ENCODE data around the gene ZIM2.

ZIM2 gene

GRCh38 chr19:56874530-56874929, 34.0 kb upstream of the ZIM2 start:
- Histone ChIP-seq H3K4me3 (ENCODE audit: low read depth, low read length) (no peak overlapping the region), H3K4me1 (ENCODE audit: control insufficient read depth, insufficient read depth, low read length) (no peaks in the 10 kb centered on the region), H3K9me3 (ENCODE audit: control insufficient read depth, insufficient read depth, low read depth, low read length) (no peaks in the 10 kb centered on the region; the same call in 1 of the 2 replicates), H3K27ac (ENCODE audit: extremely low read depth, low read depth, low read length) (no peak overlapping the region), H3K36me3 (ENCODE audit: control insufficient read depth in 2 of 2, insufficient read depth in 1 of 2, low read length in 2 of 2) (no peaks in the 10 kb centered on the region)
- CTCF ChIA-PET = no interaction called here
- no peak for TF ChIP-seq HOXD13 (CRISPR knock-in tag; IDR thresholded peaks at IDR 0.05; ENCODE audit: borderline replicate concordance)
- no peak for TF ChIP-seq ZNF747 (tag by site-specific recombination; IDR thresholded peaks at IDR 0.05)
- TF ChIP-seq GLIS2 (tag by site-specific recombination; IDR thresholded peaks at IDR 0.05) = no peak
- no peak for TF ChIP-seq ZXDB (tag by site-specific recombination; IDR thresholded peaks at IDR 0.05)
- no peak for TF ChIP-seq MYNN (tag by site-specific recombination; IDR thresholded peaks at IDR 0.05; ENCODE audit: borderline replicate concordance)
- no peak for TF ChIP-seq KLF10 (tag by site-specific recombination; IDR thresholded peaks at IDR 0.05)
- no peak for TF ChIP-seq GLI4 (tag by site-specific recombination; IDR thresholded peaks at IDR 0.05)
- no peak for TF ChIP-seq TCF7L2 (IDR thresholded peaks at IDR 0.05; ENCODE audit: borderline replicate concordance, low read depth, low read length)
- TF ChIP-seq ZNF169 (tag by site-specific recombination; IDR thresholded peaks at IDR 0.05) = no peak
- no peak for TF ChIP-seq ZFP41 (tag by site-specific recombination; IDR thresholded peaks at IDR 0.05; ENCODE audit: borderline replicate concordance)
- no peak for TF ChIP-seq ZNF140 (tag by site-specific recombination; IDR thresholded peaks at IDR 0.05)
- TF ChIP-seq ZBTB7A (tag by site-specific recombination; IDR thresholded peaks at IDR 0.05; ENCODE audit: low read depth) = no peak
- no peak for TF ChIP-seq ZNF571 (tag by site-specific recombination; IDR thresholded peaks at IDR 0.05)
- no peak for TF ChIP-seq ZNF513 (tag by site-specific recombination; IDR thresholded peaks at IDR 0.05)
- no peak for TF ChIP-seq ZNF239 (tag by site-specific recombination; IDR thresholded peaks at IDR 0.05)
- POLR2A ChIA-PET = no interaction called here

GRCh38 chr19:56873493-56873892, 33.0 kb upstream of the ZIM2 start:
- Histone ChIP-seq H3K27ac (ENCODE audit: extremely low read depth, low read depth, low read length) (no peak overlapping the region), H3K4me3 (ENCODE audit: low read depth, low read length) (no peak overlapping the region), H3K9me3 (ENCODE audit: control insufficient read depth, insufficient read depth, low read depth, low read length) (no peaks in the 10 kb centered on the region; the same call in 1 of the 2 replicates), H3K36me3 (ENCODE audit: control insufficient read depth in 2 of 2, insufficient read depth in 1 of 2, low read length in 2 of 2) (no peaks in the 10 kb centered on the region), H3K4me1 (ENCODE audit: control insufficient read depth, insufficient read depth, low read length) (no peaks in the 10 kb centered on the region)
- no peak for TF ChIP-seq ZNF677 (tag by site-specific recombination; IDR thresholded peaks at IDR 0.05)
- CTCF ChIA-PET = no interaction called here
- POLR2A ChIA-PET = no interaction called here

GRCh38 chr19:56869886-56870285, 29.4 kb upstream of the ZIM2 start:
- TF ChIP-seq ZNF112 (tag by site-specific recombination; IDR thresholded peaks at IDR 0.05) (no peak), KLF16 (tag by site-specific recombination; IDR thresholded peaks at IDR 0.05) (no peak), ZNF677 (tag by site-specific recombination; IDR thresholded peaks at IDR 0.05) (no peak), RBAK (tag by site-specific recombination; IDR thresholded peaks at IDR 0.05) (no peak), ZNF37A (tag by site-specific recombination; IDR thresholded peaks at IDR 0.05) (no peak), ZNF132 (tag by site-specific recombination; IDR thresholded peaks at IDR 0.05; ENCODE audit: borderline replicate concordance) (no peak), ZNF791 (tag by site-specific recombination; IDR thresholded peaks at IDR 0.05) (no peak), BCL6B (tag by site-specific recombination; IDR thresholded peaks at IDR 0.05) (no peak), SCRT1 (tag by site-specific recombination; IDR thresholded peaks at IDR 0.05; ENCODE audit: borderline replicate concordance) (no peak)
- H3K4me3 ChIP-seq (ENCODE audit: low read depth, low read length) = no peak overlapping the region
- CTCF ChIA-PET = no interaction called here
- H3K4me1 ChIP-seq (ENCODE audit: control insufficient read depth, insufficient read depth, low read length) = no peaks in the 10 kb centered on the region
- no peaks in the 10 kb centered on the region for H3K9me3 ChIP-seq (ENCODE audit: control insufficient read depth, insufficient read depth, low read depth, low read length)
- no peaks in the 10 kb centered on the region for H3K36me3 ChIP-seq (ENCODE audit: control insufficient read depth in 2 of 2, insufficient read depth in 1 of 2, low read length in 2 of 2)
- POLR2A ChIA-PET = no interaction called here
- no peak overlapping the region for H3K27ac ChIP-seq (ENCODE audit: extremely low read depth, low read depth, low read length)
